SK-N-SH (cell line): ENCODE data around the gene RPA3. TPM values are rescaled to one million over a fixed set of nuclear protein-coding genes. Genes with fewer than 3 reads are reported as not detected.

Source experiments
- CTCF ChIA-PET: fragments of 300-600, 350-600 bp; formaldehyde crosslinking; extraction: SDS; loops from one replicate; lab custom pipeline; 2021; lab: Yijun Ruan, JAX
- POLR2A ChIA-PET: fragments of 350-600 bp; sonication (Branson Sonifier 250); formaldehyde crosslinking; extraction: SDS; loops from one replicate; lab custom pipeline; 2020; ENCODE audit warnings: antibody characterized with exemption, inconsistent platforms; lab: Yijun Ruan, JAX
- DNase-seq: peaks from one replicate; pipeline ENCODE4 v3.0.0; 2012
- H2AFZ ChIP-seq: fragments of 200-600 bp; sonication (generic); 2 replicates; pipeline ENCODE4 v1.8.1; 2016; ENCODE audit warnings: antibody characterized with exemption, mild to moderate bottlenecking, low read depth
- H3F3A ChIP-seq: fragments of 200-600 bp; sonication (generic); replicated peaks from 2 replicates; pipeline ENCODE3; 2016; ENCODE audit warnings: antibody characterized with exemption, mild to moderate bottlenecking; ENCODE audit not compliant: insufficient read depth
- H3K27ac ChIP-seq, 2 experiments: fragments of 200-500 bp in 1 of 2; fragments of 200-600 bp in 1 of 2; sonication (Bioruptor generic) in 1 of 2; sonication (generic), shearing (Covaris generic) in 1 of 2; 2 replicates each; pipeline versions ENCODE4 v1.5.1 to v1.6.1; 2014 to 2016; ENCODE audit warnings: low read depth in 2 of 2, inconsistent platforms in 1 of 2, low read length in 1 of 2, mild to moderate bottlenecking in 1 of 2, mixed read lengths in 1 of 2
- H3K27me3 ChIP-seq: fragments of 200-600 bp; sonication (generic), shearing (Covaris generic); 2 replicates; pipeline ENCODE4 v1.6.1; 2016; ENCODE audit warnings: mixed run types; ENCODE audit not compliant: insufficient read depth
- H3K36me3 ChIP-seq, 2 experiments: fragments of 200-500 bp in 1 of 2; fragments of 200-600 bp in 1 of 2; sonication (Bioruptor generic) in 1 of 2; sonication (generic) in 1 of 2; replicated peaks in 1 of 2; 2 replicates each; pipeline versions ENCODE3 to v1.5.1; 2014 to 2016; ENCODE audit warnings: low read length in 1 of 2, mild to moderate bottlenecking in 1 of 2; ENCODE audit not compliant: insufficient read depth in 2 of 2, control insufficient read depth in 1 of 2
- H3K4me1 ChIP-seq, 2 experiments: fragments of 200-500 bp in 1 of 2; fragments of 200-600 bp in 1 of 2; sonication (Bioruptor generic) in 1 of 2; sonication (generic), shearing (Covaris generic) in 1 of 2; 2 replicates each; pipeline versions ENCODE4 v1.5.1 to v1.6.1; 2014 to 2016; ENCODE audit warnings: low read depth in 1 of 2, low read length in 1 of 2, mixed run types in 1 of 2; ENCODE audit not compliant: insufficient read depth in 2 of 2, control insufficient read depth in 1 of 2
- H3K4me2 ChIP-seq: fragments of 200-600 bp; sonication (generic), shearing (Covaris generic); 2 replicates; pipeline ENCODE4 v1.6.1; 2017; ENCODE audit warnings: mixed run types
- H3K4me3 ChIP-seq, 2 experiments: fragments of 200-500 bp in 1 of 2; fragments of 200-600 bp in 1 of 2; sonication (Bioruptor generic) in 1 of 2; sonication (generic), shearing (Covaris generic) in 1 of 2; 2 replicates each; pipeline versions ENCODE4 v1.5.1 to v1.8.1; 2014 to 2016; ENCODE audit warnings: low read depth in 2 of 2, inconsistent platforms in 1 of 2, low read length in 1 of 2, mild to moderate bottlenecking in 1 of 2, mixed read lengths in 1 of 2, moderate library complexity in 1 of 2
- H3K79me2 ChIP-seq: fragments of 200-600 bp; sonication (generic); 2 replicates; pipeline ENCODE4 v1.8.1; 2017; ENCODE audit warnings: mild to moderate bottlenecking; ENCODE audit not compliant: insufficient read depth
- H3K9ac ChIP-seq: fragments of 200-600 bp; sonication (generic); 2 replicates; pipeline ENCODE4 v1.6.1; 2017; ENCODE audit warnings: mixed run types
- H3K9me2 ChIP-seq: fragments of 200-600 bp; sonication (generic); 2 replicates; pipeline ENCODE4 v1.6.1; 2017; ENCODE audit warnings: mixed run types
- H3K9me3 ChIP-seq: fragments of 200-600 bp; sonication (generic); 2 replicates; pipeline ENCODE4 v1.6.1; 2017; ENCODE audit warnings: mixed run types, mild to moderate bottlenecking, moderate library complexity
- H4K20me1 ChIP-seq: fragments of 200-600 bp; sonication (generic); 2 replicates; pipeline ENCODE4 v1.6.1; 2017; ENCODE audit warnings: mild to moderate bottlenecking, mixed run types; ENCODE audit not compliant: insufficient read depth
- CHD2 ChIP-seq: fragments of 150-350 bp; IDR thresholded peaks from 2 replicates; pipeline ENCODE4 v1.6.1; 2018; ENCODE audit warnings: low read length; ENCODE audit not compliant: partially characterized antibody
- EP300 ChIP-seq, 2 experiments: IDR thresholded peaks; 2 replicates each; pipeline versions ENCODE4 v1.4.0 to v1.6.1; 2012; ENCODE audit warnings: borderline replicate concordance in 1 of 2, low read depth in 1 of 2, low read length in 1 of 2
- FOXJ3 ChIP-seq: sonication (generic); formaldehyde crosslinking; IDR thresholded peaks from 2 replicates; pipeline ENCODE4 v1.5.1; 2020; ENCODE audit warnings: mild to moderate bottlenecking, missing genetic modification reagents
- GATA2 ChIP-seq: sonication (generic); formaldehyde crosslinking; IDR thresholded peaks from 2 replicates; pipeline ENCODE4 v1.5.0; 2020; ENCODE audit warnings: mild to moderate bottlenecking, missing genetic modification reagents
- NFIC ChIP-seq: IDR thresholded peaks from 2 replicates; pipeline ENCODE4 v1.4.0; 2012; ENCODE audit warnings: borderline replicate concordance
- RCOR1 ChIP-seq: fragments of 150-350 bp; IDR thresholded peaks from 2 replicates; pipeline ENCODE4 v1.6.1; 2017; ENCODE audit warnings: antibody characterized with exemption, low read length
- TCF12 ChIP-seq: IDR thresholded peaks from 2 replicates; pipeline ENCODE4 v1.4.0; 2012
- YY1 ChIP-seq: IDR thresholded peaks from 2 replicates; pipeline ENCODE4 v1.4.0; 2012; ENCODE audit warnings: low read depth, mild to moderate bottlenecking
- WGBS: methylation state at CpG from one replicate; pipeline ENCODE4 v1.1.6; 2017; ENCODE audit warnings: low lambda C conversion rate; 5-methylcytosine and 5-hydroxymethylcytosine counted together
- polyA plus RNA-seq, 3 experiments: library from polyadenylated mRNA; depleted of rRNA; stranded (reverse); fragments of >200 nt; gene quantifications; 2 replicates each; pipeline ENCODE4 v1.2.3, GENCODE V29; 2012
- TF ChIP-seq, protein P1 (sequence below): IDR thresholded peaks from 2 replicates; pipeline ENCODE4 v1.6.1; 2012; ENCODE audit warnings: mild to moderate bottlenecking, low read depth, low read length, moderate library complexity
- TF ChIP-seq, protein P2 (sequence below): IDR thresholded peaks from 2 replicates; pipeline ENCODE4 v1.4.0; 2012; ENCODE audit warnings: low read depth, borderline replicate concordance

The RPA3 gene
- polyA plus RNA-seq, 1 of the 3 experiments (the other 2 are of a cell fraction) = 39.0 TPM

DNA sequence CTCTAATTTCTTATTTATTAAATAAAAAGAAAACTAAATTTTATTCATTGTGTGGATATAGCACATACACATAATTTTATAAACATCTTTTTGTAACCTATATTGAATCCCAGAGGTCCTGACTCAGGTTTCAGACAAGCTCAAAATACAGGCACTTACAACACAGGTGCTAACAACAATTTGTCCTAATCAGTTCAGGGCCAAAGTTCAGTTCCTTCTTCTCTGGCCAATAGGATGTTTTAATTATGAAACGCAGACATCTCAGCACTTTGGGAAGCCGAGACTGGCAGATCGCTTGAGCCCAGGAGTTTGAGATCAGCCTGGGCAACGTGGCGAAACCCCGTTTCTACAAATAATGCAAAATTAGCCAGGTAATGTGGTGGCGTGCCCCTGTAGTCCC, 15.0 kb downstream of the RPA3 start:
- Histone ChIP-seq H3K79me2 (no peaks in the 10 kb centered on the region), H3K4me3 (no peak overlapping the region), H3K9ac (no peak overlapping the region), H3K36me3 (no peaks in the 10 kb centered on the region), H3K27ac (no peak overlapping the region), H3K9me3 (no peaks in the 10 kb centered on the region), H3K4me1 (peaks cover 14 to 32% of the 10 kb centered on the region in 2 experiments; a peak in 3 of 4 replicates), H3K9me2 (no peaks in the 10 kb centered on the region), H2AFZ (no peak overlapping the region), H3K4me2 (no peak overlapping the region), H4K20me1 (no peaks in the 10 kb centered on the region), H3F3A (no peaks in the 10 kb centered on the region), H3K27me3 (no peaks in the 10 kb centered on the region)
- TF ChIP-seq RCOR1 = no peak
- TF ChIP-seq, protein P1, sequence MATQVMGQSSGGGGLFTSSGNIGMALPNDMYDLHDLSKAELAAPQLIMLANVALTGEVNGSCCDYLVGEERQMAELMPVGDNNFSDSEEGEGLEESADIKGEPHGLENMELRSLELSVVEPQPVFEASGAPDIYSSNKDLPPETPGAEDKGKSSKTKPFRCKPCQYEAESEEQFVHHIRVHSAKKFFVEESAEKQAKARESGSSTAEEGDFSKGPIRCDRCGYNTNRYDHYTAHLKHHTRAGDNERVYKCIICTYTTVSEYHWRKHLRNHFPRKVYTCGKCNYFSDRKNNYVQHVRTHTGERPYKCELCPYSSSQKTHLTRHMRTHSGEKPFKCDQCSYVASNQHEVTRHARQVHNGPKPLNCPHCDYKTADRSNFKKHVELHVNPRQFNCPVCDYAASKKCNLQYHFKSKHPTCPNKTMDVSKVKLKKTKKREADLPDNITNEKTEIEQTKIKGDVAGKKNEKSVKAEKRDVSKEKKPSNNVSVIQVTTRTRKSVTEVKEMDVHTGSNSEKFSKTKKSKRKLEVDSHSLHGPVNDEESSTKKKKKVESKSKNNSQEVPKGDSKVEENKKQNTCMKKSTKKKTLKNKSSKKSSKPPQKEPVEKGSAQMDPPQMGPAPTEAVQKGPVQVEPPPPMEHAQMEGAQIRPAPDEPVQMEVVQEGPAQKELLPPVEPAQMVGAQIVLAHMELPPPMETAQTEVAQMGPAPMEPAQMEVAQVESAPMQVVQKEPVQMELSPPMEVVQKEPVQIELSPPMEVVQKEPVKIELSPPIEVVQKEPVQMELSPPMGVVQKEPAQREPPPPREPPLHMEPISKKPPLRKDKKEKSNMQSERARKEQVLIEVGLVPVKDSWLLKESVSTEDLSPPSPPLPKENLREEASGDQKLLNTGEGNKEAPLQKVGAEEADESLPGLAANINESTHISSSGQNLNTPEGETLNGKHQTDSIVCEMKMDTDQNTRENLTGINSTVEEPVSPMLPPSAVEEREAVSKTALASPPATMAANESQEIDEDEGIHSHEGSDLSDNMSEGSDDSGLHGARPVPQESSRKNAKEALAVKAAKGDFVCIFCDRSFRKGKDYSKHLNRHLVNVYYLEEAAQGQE = no peak
- WGBS = 97% methylated on average over 7 of the region's 7 CpGs
- CTCF ChIA-PET = interaction anchor here (1.0 to 1.7 kb wide), 5 partner anchors 9 to 57 kb away, joined by 3 to 4 read pairs (median 3); no protein-coding TSS in a partner anchor
- no peak for DNase-seq
- POLR2A ChIA-PET = no interaction called here

DNA sequence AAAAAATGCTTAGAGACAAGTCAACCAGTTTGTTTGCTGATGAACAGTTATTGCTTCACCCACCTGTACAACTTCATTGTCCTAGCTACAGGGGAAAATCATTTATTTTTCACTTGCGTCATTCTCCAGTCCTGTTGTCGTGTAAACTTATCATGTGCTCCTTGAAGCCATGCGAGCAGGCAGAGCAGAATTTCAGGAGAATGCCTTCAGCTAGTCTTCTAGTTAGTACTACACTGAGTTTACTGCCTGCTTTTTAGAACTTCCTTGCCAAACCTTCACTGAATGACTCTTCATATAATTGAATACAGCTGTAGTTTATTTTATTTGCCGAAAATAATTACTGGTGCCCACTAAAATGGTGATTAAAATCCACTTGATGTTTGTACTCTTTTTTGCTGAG, 15.6 kb downstream of the RPA3 start:
- H4K20me1 ChIP-seq = no peaks in the 10 kb centered on the region
- DNase-seq = no peak
- peak overlapping the region in 1 of 2 experiments; percentile 29; a peak in 1 of 4 replicates for H3K27ac ChIP-seq
- no peaks in the 10 kb centered on the region for H3K79me2 ChIP-seq
- H3K27me3 ChIP-seq = no peaks in the 10 kb centered on the region
- TF ChIP-seq, protein P2, sequence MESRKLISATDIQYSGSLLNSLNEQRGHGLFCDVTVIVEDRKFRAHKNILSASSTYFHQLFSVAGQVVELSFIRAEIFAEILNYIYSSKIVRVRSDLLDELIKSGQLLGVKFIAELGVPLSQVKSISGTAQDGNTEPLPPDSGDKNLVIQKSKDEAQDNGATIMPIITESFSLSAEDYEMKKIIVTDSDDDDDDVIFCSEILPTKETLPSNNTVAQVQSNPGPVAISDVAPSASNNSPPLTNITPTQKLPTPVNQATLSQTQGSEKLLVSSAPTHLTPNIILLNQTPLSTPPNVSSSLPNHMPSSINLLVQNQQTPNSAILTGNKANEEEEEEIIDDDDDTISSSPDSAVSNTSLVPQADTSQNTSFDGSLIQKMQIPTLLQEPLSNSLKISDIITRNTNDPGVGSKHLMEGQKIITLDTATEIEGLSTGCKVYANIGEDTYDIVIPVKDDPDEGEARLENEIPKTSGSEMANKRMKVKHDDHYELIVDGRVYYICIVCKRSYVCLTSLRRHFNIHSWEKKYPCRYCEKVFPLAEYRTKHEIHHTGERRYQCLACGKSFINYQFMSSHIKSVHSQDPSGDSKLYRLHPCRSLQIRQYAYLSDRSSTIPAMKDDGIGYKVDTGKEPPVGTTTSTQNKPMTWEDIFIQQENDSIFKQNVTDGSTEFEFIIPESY = no peak
- no peak for TF ChIP-seq GATA2 (CRISPR knock-in tag)
- TF ChIP-seq NFIC = no peak
- peak; percentile 66 for TF ChIP-seq TCF12
- no peak for TF ChIP-seq CHD2
- TF ChIP-seq FOXJ3 (CRISPR knock-in tag) = no peak
- TF ChIP-seq EP300 (IDR thresholded peaks at IDR 0.05; ENCODE audit: borderline replicate concordance in 1 of 2, low read depth in 1 of 2, low read length in 1 of 2) = peak in 1 of 2 experiments; percentile 10; a peak in 1 of 4 replicates
- TF ChIP-seq YY1 = no peak
- TF ChIP-seq, all 33 proteins: peak for 2
- H2AFZ ChIP-seq = no peak overlapping the region
- whole genome bisulfite sequencing = 74% methylated on average over 4 of the region's 4 CpGs
- H3K4me1 ChIP-seq = peaks cover 13 to 27% of the 10 kb centered on the region in 2 experiments; a peak in 3 of 4 replicates
- H3K9me3 ChIP-seq = no peaks in the 10 kb centered on the region
- no peaks in the 10 kb centered on the region for H3K9me2 ChIP-seq
- no peaks in the 10 kb centered on the region for H3F3A ChIP-seq
- ChIA-PET POLR2A (no interaction called here), CTCF (interaction anchor here (0.9 to 1.7 kb wide), 8 partner anchors 9 to 58 kb away, joined by 3 to 10 read pairs (median 3); no protein-coding TSS in a partner anchor)
- no peak overlapping the region for H3K4me3 ChIP-seq
- no peaks in the 10 kb centered on the region for H3K36me3 ChIP-seq
- no peak overlapping the region for H3K4me2 ChIP-seq
- no peak overlapping the region for H3K9ac ChIP-seq
